Spleen (tissue), 11 donors: Measurements from ENCODE around the gene LRRC3. TPM values are rescaled to one million over a fixed set of nuclear protein-coding genes. Genes with fewer than 3 reads are reported as not detected.
"Not testable (repeated sequence)": the region's sequence is repeated elsewhere in the genome, so short reads cannot be mapped to it uniquely, and the experiment has no call there.

Experiments
- DNase-seq: peaks from one replicate; pipeline ENCODE4 v3.0.0-alpha.2; 2020
- H3K27ac ChIP-seq, 8 donors: fragments of 200-600 bp; sonication (generic) in 7 of 8; 1 replicate in 4 of 8; 2 replicates in 4 of 8; pipeline versions ENCODE4 v1.5.0 to v1.8.0; 2016 to 2021; ENCODE audit warnings: inconsistent platforms in 4 of 8, mild to moderate bottlenecking in 4 of 8, moderate library complexity in 1 of 8
- H3K27me3 ChIP-seq, 7 donors: fragments of 200-600 bp; sonication (generic) in 6 of 7; replicated peaks in 1 of 7; 1 replicate in 4 of 7; 2 replicates in 3 of 7; pipeline versions ENCODE4 v1.5.0 to v1.8.0; 2016 to 2021; ENCODE audit warnings: inconsistent platforms in 3 of 7, mild to moderate bottlenecking in 1 of 7
- H3K36me3 ChIP-seq, 6 donors: fragments of 200-600 bp; sonication (generic) in 5 of 6; 1 replicate in 4 of 6; 2 replicates in 2 of 6; pipeline versions ENCODE4 v1.5.0 to v1.8.0; 2016 to 2021; ENCODE audit warnings: inconsistent platforms in 2 of 6
- H3K4me1 ChIP-seq, 6 donors: fragments of 200-600 bp; sonication (generic) in 5 of 6; 1 replicate in 3 of 6; 2 replicates in 3 of 6; pipeline versions ENCODE4 v1.5.0 to v1.8.0; 2016 to 2021; ENCODE audit warnings: inconsistent platforms in 3 of 6
- H3K4me3 ChIP-seq, 8 donors: fragments of 200-600 bp; sonication (generic) in 7 of 8; 1 replicate in 4 of 8; 2 replicates in 4 of 8; pipeline versions ENCODE4 v1.5.0 to v1.8.0; 2016 to 2021; ENCODE audit warnings: inconsistent platforms in 4 of 8, mild to moderate bottlenecking in 4 of 8, moderate library complexity in 2 of 8
- H3K9me3 ChIP-seq, 8 donors: fragments of 200-600 bp; sonication (generic) in 7 of 8; 1 replicate in 4 of 8; 2 replicates in 4 of 8; pipeline versions ENCODE4 v1.5.0 to v1.8.0; 2016 to 2021; ENCODE audit warnings: inconsistent platforms in 4 of 8
- CTCF ChIP-seq, 11 experiments: fragments of 200-600 bp in 7 of 11; fragments of 450-650 bp in 4 of 11; sonication (generic) in 4 of 11; IDR thresholded peaks in 8 of 11; conservative IDR thresholded peaks in 3 of 11; 1 replicate in 7 of 11; 2 replicates in 4 of 11; pipeline versions ENCODE4 v1.4.0 to v1.8.0; 2016 to 2021; ENCODE audit warnings: antibody characterized with exemption in 11 of 11, inconsistent platforms in 4 of 11, mild to moderate bottlenecking in 1 of 11
- POLR2A ChIP-seq, 3 donors: fragments of 450-650 bp; IDR thresholded peaks; one replicate each; pipeline ENCODE4 v1.5.1; 2017; ENCODE audit warnings: antibody characterized with exemption in 3 of 3, mild to moderate bottlenecking in 1 of 3
- POLR2AphosphoS5 ChIP-seq, 3 donors: sonication (generic); formaldehyde crosslinking; IDR thresholded peaks; one replicate each; pipeline ENCODE4 v1.5.1; 2017; ENCODE audit warnings: antibody characterized with exemption in 3 of 3
- WGBS, 5 donors: extraction: QIAGEN DNeasy Blood & Tissue Kit in 3 of 5; methylation state at CpG; one replicate each; pipeline versions ENCODE4 v1.1.5 to v1.1.7; 2013 to 2018; 5-methylcytosine and 5-hydroxymethylcytosine counted together
- intact Hi-C: fragments of 100-400 bp; cut with DNase I; formaldehyde crosslinking; loops from one replicate; pipeline ENCODE4 v1.15.0; 2023; ENCODE audit warnings: low total_unique reads
- polyA plus RNA-seq, 3 donors: library from polyadenylated mRNA; stranded (reverse); fragments of 200-250 nt; gene quantifications; one replicate each; pipeline ENCODE4 v1.2.1, GENCODE V29; 2013
- total RNA-seq, 7 donors: library from RNA; depleted of rRNA in 3 of 7; stranded (reverse); fragments of >200 nt in 3 of 7; fragmentation: NEBNext Ultra II Directional in 4 of 7; extraction: Animal tissue kit (Norgen Biotek cat#: 25700) in 4 of 7; gene quantifications; one replicate each; pipeline versions ENCODE4 v1.1.0 to v1.2.1, GENCODE V29; 2016 to 2021
- donor health status: healthy with polysubstance abuse.
- donor health status: DM: no; HTN: no; CAD: no; lungs with moderate emphysema.
- donor health status: DM: no; HTN: no; CAD: no.
- donor health status: Bipolar disorder and iron deficiency.
- donor health status: healthy.
- donor health status: DM: no; HTN: no; CAD: no.
- donor health status: DM: yes; HTN: yes; CAD: no.

Gene LRRC3
- total and polyA plus RNA-seq, 10 donors: 0.24 to 4.9 (median 2.5) TPM

DNA sequence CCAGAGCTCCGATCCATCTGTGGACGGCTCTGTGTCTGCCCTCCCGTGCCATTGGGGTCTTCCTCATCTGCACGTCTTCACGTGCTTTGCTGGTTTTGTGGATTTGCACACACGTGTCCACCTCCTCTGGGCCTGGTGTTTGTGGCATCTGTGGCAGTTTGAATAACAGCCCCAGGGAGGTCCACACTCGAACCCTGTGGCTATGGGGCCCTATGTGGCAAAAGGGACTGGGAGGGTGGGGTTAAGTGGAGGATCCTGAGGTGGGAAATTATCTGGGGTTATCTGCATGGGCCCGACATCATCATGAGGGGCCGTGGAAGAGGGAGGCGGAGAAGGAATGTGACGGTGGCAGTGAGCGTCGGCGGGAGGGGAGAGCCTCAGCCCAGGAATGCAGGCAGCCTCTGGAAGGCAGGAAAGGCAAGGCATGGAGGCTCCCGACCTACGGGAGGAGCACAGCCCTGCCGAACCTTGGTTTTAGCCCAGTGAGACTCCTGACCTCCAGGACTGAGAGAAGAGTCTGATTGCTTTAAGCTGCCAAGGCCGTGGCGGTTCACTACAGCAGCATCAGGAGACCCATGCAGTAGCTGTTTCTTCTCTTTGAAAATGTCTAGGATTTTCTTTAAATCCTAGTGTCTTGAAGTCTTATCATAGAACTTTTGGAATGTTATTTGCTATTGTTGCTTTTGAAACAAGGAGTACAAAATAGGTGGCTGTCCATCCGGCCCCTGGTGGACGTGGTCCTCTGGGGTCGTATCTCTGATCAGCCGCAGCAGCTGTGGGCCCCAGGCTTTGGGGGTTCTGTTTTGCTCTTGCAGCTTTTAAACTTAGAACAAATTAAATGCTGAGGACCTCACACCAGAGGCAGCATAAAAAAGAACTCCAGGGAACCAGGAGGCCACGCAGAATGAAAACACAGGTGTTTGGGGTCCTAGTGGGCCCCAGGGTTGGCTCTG is 40.0 kb upstream of the LRRC3 start:
- peak; percentile 27 for DNase-seq
- H3K9me3 ChIP-seq: no peaks in the 10 kb centered on the region
- no peaks in the 10 kb centered on the region for H3K27me3 ChIP-seq
- peaks cover 0 to 63% (median 26%) of the 10 kb centered on the region in 6 donors for H3K36me3 ChIP-seq
- TF ChIP-seq POLR2AphosphoS5 (IDR thresholded peaks at IDR 0.05) (no peak), CTCF (IDR thresholded peaks at IDR 0.05 in 8 of 11, conservative IDR thresholded peaks at IDR 0.05 in 3 of 11) (no peak), POLR2A (IDR thresholded peaks at IDR 0.05) (no peak)
- no peak overlapping the region for H3K27ac ChIP-seq
- no peak overlapping the region for H3K4me3 ChIP-seq
- intact Hi-C loops: no loop called here
- no peaks in the 10 kb centered on the region for H3K4me1 ChIP-seq
- WGBS, 5 donors: 71 to 84% (median 83%) methylated on average over 24 of the region's 24 CpGs

GRCh38 chr21:44416193-44416592 is 39.1 kb upstream of the LRRC3 start:
- WGBS, 5 donors: 67 to 83% (median 79%) methylated on average over 7 to 8 of the region's 8 CpGs
- no peak overlapping the region for H3K4me3 ChIP-seq
- peaks cover 0 to 72% (median 26%) of the 10 kb centered on the region in 6 donors for H3K36me3 ChIP-seq
- H3K4me1 ChIP-seq: no peaks in the 10 kb centered on the region
- H3K27me3 ChIP-seq: no peaks in the 10 kb centered on the region
- peak; percentile 19 for DNase-seq
- H3K27ac ChIP-seq: no peak overlapping the region
- no peaks in the 10 kb centered on the region for H3K9me3 ChIP-seq
- TF ChIP-seq POLR2A (IDR thresholded peaks at IDR 0.05) (no peak), CTCF (IDR thresholded peaks at IDR 0.05 in 8 of 11, conservative IDR thresholded peaks at IDR 0.05 in 3 of 11) (no peak), POLR2AphosphoS5 (IDR thresholded peaks at IDR 0.05) (no peak)
- intact Hi-C loops: no loop called here

DNA sequence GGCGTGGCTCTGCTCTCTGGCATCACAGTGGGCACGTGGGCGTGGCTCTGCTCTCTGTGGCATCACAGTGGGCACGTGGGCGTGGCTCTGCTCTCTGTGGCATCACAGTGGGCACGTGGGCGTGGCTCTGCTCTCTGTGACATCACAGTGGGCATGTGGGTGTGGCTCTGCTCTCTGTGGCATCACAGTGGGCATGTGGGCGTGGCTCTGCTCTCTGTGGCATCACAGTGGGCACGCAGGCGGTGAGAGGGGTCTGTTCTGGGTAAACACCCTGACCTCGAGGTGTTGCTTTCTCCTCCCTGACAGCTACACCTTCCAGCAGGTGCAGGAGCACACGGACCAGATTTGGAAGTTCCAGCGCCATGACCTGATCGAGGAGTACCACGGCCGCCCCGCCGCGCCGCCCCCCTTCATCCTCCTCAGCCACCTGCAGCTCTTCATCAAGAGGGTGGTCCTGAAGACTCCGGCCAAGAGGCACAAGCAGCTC is 37.6 kb upstream of the LRRC3 start:
- intact Hi-C loops: not testable (repeated sequence)
- WGBS, 5 donors: 90 to 98% (median 93%) methylated on average over 12 to 21 of the region's 21 CpGs

GRCh38 chr21:44418108-44418875 is 37.0 kb upstream of the LRRC3 start:
- intact Hi-C loops: no loop called here
- no peak for TF ChIP-seq POLR2A (IDR thresholded peaks at IDR 0.05)
- peak in 1 of 3 donors; percentile 35 for TF ChIP-seq POLR2AphosphoS5 (IDR thresholded peaks at IDR 0.05)

More for the DNA sequence above, 37.6 kb upstream of the LRRC3 start:
- H3K9me3 ChIP-seq, H3K27me3 ChIP-seq, H3K4me3 ChIP-seq, DNase-seq, H3K4me1 ChIP-seq, H3K27ac ChIP-seq: not testable (repeated sequence)
- H3K36me3 ChIP-seq: peaks cover 0 to 85% (median 26%) of the 10 kb centered on the region in 6 donors

More at GRCh38 chr21:44418108-44418875, 37.0 kb upstream of the LRRC3 start:
- H3K4me3 ChIP-seq: no peak overlapping the region
- no peak overlapping the region for H3K27ac ChIP-seq
- WGBS, 5 donors: 83 to 94% (median 93%) methylated on average over 15 to 25 of the region's 25 CpGs
- DNase-seq: peak; percentile 42
- no peaks in the 10 kb centered on the region for H3K9me3 ChIP-seq
- peaks cover 0 to under 1% (median 0%) of the 10 kb centered on the region in 6 donors for H3K4me1 ChIP-seq
- H3K27me3 ChIP-seq: no peaks in the 10 kb centered on the region
- peaks cover 0 to 85% (median 26%) of the 10 kb centered on the region in 6 donors for H3K36me3 ChIP-seq
